Endothelial cell of umbilical vein (primary cell): ENCODE measurements around the gene TLCD4.

Experiments
- CTCF ChIP-seq, 2 donors: IDR thresholded peaks; 1 replicate in 1 of 2; 2 replicates in 1 of 2; pipeline ENCODE4 v1.5.1; 2011; ENCODE audit warnings: low read length in 2 of 2, mild to moderate bottlenecking in 2 of 2, moderate library complexity in 2 of 2, control low read depth in 1 of 2, inconsistent platforms in 1 of 2, low read depth in 1 of 2; ENCODE audit not compliant: insufficient read depth in 1 of 2; ENCODE audit errors: extremely low read depth in 1 of 2
- JUN ChIP-seq: IDR thresholded peaks from 2 replicates; pipeline ENCODE4 v1.6.1; 2011; ENCODE audit warnings: borderline replicate concordance, low read depth; ENCODE audit not compliant: insufficient read length, insufficient read depth
- MAX ChIP-seq: IDR thresholded peaks from 2 replicates; pipeline ENCODE4 v1.6.1; 2011; ENCODE audit not compliant: insufficient read depth, insufficient read length

GRCh38 chr1:95115708-95116137 is 1.4 kb upstream of the TLCD4 start:
- no peak for TF ChIP-seq MAX
- TF ChIP-seq JUN, result no peak
- no peak for TF ChIP-seq CTCF (IDR thresholded peaks at IDR 0.05; ENCODE audit: extremely low read depth in 1 of 2, insufficient read depth in 1 of 2, low read depth in 1 of 2, low read length in 2 of 2)
